Kidney glomerular epithelial cell (primary cell): ENCODE data around the gene RIPK3.
"Not testable (repeated sequence)": the region's sequence is repeated elsewhere in the genome, so short reads cannot be mapped to it uniquely, and the experiment has no call there.

Experiments used
- DNase-seq: peaks from one replicate; lab custom pipeline; 2025; lab: John Stamatoyannopoulos, UW

The RIPK3 gene

GRCh38 chr14:24369907-24370687 lies 30.3 kb upstream of the RIPK3 start:
- DNase-seq = no peak

GRCh38 chr14:24369463-24369862 lies 29.7 kb upstream of the RIPK3 start:
- DNase-seq = no peak

- no peak for DNase-seq
These were observed 28.9 kb upstream of the RIPK3 start for GRCh38 chr14:24368562-24369252.

DNA sequence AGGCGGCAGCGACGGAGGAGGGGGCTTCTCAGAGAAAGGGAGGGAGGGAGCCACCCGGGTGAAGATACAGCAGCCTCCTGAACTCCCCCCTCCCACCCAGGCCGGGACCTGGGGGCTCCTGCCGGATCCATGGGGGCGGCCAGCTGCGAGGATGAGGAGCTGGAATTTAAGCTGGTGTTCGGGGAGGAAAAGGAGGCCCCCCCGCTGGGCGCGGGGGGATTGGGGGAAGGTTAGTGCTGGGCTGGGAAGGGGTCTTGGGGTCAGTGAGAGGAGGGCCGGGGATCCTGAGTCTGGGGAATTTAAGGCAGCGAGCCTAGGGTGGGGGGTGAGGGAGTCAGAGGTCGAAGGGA lies 28.4 kb upstream of the RIPK3 start:
- DNase-seq = no peak

- DNase-seq = no peak
These were observed 27.9 kb upstream of the RIPK3 start, which contains the start of gene NFATC4 for GRCh38 chr14:24367514-24368211. NFATC4 (plus strand) TSS chr14:24368184; CDS start chr14:24368341, 157 bp downstream.

DNA sequence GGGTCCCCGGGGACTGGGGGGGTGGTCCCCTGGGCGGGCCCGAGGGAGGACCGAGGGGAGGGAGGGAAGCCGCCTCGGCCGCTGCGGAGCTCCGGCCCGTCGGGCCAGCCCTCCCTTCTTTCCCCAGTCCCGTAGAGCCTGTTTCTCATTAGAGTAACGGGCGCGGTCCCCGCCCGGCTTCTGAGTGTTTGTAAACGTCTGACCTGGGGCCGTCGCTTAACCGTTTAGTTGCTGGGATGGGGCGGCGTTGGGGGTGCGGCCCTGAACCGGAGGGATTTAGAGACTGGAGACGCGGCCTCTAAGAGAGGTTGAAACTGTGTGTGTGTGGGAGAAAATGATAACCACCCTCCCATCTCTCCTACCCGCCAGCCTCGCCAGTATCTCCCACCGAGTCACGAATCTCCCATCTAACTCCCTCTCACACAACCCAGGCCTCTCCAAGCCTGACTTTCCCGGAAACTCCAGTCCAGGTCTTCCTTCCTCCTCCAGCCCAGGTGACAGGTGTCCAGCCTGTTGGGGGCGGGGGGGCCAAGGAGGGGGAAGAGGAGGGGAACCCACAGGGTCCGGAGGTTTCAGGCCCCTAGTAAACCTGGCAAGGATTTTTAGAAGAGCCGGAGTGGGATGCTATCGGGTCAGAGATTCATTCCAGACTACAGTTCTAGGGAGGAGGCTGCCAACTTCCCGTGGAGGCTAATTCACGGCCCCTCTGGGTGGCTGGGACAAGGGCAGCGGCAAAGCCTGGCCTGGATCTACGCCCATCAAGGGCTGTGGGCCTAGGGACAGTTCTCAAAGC lies 27.1 kb upstream of the RIPK3 start:
- DNase-seq = peak; percentile 84

- no peak for DNase-seq
These were observed 26.6 kb upstream of the RIPK3 start for GRCh38 chr14:24366413-24366720.

GRCh38 chr14:24365600-24366412 lies 26.0 kb upstream of the RIPK3 start:
- DNase-seq = peak; percentile 69

GRCh38 chr14:24364841-24365240 lies 25.1 kb upstream of the RIPK3 start:
- no peak for DNase-seq

DNA sequence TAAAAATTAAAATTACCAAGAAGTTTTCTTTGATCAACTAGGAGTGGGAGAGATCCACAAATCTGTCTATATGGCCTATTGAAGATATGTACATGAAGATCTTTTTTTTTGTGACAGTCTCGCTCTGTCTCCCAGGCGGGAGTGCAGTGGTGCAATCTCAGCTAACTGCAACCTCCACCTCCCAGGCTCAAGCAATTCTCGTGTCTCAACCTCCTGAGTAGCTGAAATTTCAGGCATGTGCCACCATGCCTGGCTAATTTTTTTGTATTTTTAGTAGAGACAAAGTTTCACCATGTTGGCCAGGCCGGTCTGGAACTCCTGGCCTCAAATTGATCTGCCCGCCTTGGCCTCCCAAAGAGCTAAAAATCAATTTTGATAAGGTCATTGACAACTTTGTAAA lies 23.6 kb upstream of the RIPK3 start:
- no peak for DNase-seq

- DNase-seq = no peak
These were observed 22.6 kb upstream of the RIPK3 start for GRCh38 chr14:24362241-24362960.

GRCh38 chr14:24361326-24361725 lies 21.5 kb upstream of the RIPK3 start:
- no peak for DNase-seq

DNA sequence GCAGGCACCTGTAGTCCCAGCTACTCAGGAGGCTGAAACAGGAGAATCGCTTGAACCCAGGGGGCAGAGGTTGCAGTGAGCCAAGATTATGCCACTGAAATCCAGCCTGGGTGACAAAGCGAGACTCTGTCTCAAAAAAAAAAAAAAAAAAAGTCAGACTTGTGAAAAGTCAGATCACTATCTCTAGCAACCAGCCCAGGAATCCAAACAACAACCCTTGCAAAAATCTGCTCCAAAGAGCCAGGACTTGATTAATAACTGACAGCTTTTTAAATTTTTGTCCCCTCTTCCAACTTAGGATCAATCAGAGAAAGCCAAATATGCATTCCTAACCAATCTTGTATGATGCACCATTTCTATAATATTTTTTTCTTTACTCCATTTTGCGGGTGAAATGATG lies 20.5 kb upstream of the RIPK3 start:
- DNase-seq = no peak

GRCh38 chr14:24356208-24356607 lies 16.4 kb upstream of the RIPK3 start:
- DNase-seq = no peak

DNA sequence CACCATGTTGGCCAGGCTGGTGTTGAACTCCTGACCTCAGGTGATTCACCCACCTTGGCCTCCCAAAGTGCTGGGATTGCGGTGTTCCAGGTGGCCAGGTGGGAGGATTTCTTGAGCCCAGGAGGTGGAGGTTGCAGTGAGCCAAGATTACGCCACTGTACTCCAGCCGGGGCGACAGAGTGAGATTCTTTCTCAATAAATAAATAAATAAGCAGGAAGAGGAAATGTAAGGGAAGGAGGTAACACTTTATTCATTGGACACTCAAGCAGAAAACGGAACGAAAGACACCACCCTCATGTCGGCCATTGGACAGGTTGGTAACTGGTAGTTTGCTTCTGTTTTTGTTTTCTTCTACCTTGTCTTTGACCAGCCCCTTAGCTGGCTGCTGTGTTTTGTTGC lies 15.2 kb upstream of the RIPK3 start:
- no peak for DNase-seq

- DNase-seq = not testable (repeated sequence)
These were observed 14.7 kb upstream of the RIPK3 start for GRCh38 chr14:24354482-24354825.

DNA sequence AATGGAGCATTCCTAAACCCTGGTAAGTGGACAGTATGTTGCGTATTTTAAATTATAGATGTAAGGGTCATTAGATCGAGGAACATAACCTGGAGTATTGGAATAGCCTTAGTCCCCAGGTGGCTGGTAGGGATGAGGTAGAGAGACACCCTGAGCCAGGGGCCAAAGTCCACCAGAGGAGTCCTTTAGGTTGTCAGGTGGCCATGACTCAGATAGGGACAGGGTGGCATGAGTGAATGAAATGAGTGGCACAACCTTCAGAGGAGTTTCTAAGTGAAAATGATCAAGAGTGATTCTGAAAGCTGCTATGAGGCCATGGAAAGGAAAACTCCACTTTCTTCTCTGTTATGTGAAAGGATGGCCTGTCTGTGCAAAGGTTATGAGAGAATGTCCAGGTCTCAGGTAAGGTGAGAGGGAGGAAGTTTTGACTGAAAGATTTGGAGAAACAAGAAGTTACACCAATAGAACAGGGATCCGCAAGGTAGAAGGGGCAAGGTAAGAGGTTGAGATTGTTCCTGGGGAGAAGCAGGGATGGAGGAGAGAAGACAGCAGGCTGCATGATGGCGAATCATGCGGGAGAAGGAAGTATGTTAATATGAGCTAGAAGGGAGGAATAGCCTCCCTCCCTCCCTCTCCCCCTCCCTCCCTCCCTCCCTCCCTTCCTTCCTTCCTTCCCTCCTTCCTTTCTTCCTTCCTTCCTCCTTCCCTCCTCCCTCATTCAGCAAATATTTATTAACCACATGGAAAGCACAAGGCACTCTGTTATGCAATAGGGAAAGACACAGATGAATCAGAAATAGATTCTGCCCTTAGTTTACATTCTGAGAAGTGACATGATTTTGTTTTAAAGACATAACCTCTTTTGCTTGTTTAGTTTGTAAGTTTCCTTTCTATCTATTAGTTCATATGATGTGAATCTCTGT lies 14.0 kb upstream of the RIPK3 start:
- DNase-seq = no peak

- no peak for DNase-seq
These were observed 11.7 kb upstream of the RIPK3 start for GRCh38 chr14:24351517-24351916.

DNA sequence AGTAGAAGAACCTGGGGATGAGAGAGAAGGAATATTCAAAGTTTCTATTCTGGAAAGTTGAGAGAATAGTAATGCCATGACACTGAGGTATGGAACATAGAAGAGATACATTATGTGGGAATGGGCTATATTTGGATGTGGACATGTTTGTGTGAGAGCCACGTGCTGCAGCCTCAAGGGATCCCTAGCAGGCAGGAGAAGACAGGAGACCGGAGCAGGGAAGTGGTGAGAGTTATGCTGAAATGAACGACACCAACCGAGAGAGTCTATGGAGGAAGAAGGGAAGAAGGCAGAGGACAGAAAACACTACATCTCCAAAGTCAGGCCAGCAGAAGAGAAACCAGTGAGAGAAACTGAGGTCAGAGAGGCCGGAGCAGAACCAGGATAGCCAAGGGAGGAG lies 10.0 kb upstream of the RIPK3 start:
- DNase-seq = no peak

GRCh38 chr14:24348186-24348585 lies 8.4 kb upstream of the RIPK3 start:
- DNase-seq = no peak
